Suppressor macrophage treated with lipopolysaccharide for 4 hours (primary cell): Measurements from ENCODE around the gene ARHGAP15.
A peak's percentile ranks its signal among the peaks of the same experiment; 100 is the strongest.

Experiments used
- DNase-seq: peaks from one replicate; pipeline ENCODE4 v3.0.0-alpha.2; 2020

The ARHGAP15 gene

GRCh38 chr2:143702931-143703330, 573.7 kb downstream of the ARHGAP15 start:
- DNase-seq = no peak

GRCh38 chr2:143704451-143705106, 575.4 kb downstream of the ARHGAP15 start:
- peak; percentile 6 for DNase-seq

GRCh38 chr2:143705108-143705707, 576.0 kb downstream of the ARHGAP15 start:
- DNase-seq = peak; percentile 83

GRCh38 chr2:143706354-143706753, 577.1 kb downstream of the ARHGAP15 start:
- no peak for DNase-seq

- DNase-seq = no peak
Observed at GRCh38 chr2:143708682-143709081, 579.5 kb downstream of the ARHGAP15 start.

- no peak for DNase-seq
Observed at GRCh38 chr2:143710196-143710595, 581.0 kb downstream of the ARHGAP15 start.

- no peak for DNase-seq
Observed at GRCh38 chr2:143710879-143711278, 581.7 kb downstream of the ARHGAP15 start.

GRCh38 chr2:143716522-143716921, 587.3 kb downstream of the ARHGAP15 start:
- DNase-seq = no peak

GRCh38 chr2:143717053-143717452, 587.8 kb downstream of the ARHGAP15 start:
- no peak for DNase-seq

GRCh38 chr2:143717536-143718168, 588.4 kb downstream of the ARHGAP15 start:
- no peak for DNase-seq

GRCh38 chr2:143718745-143719144, 589.5 kb downstream of the ARHGAP15 start:
- no peak for DNase-seq

GRCh38 chr2:143719406-143719805, 590.2 kb downstream of the ARHGAP15 start:
- no peak for DNase-seq

GRCh38 chr2:143720095-143720664, 591.0 kb downstream of the ARHGAP15 start:
- no peak for DNase-seq

- no peak for DNase-seq
Observed at GRCh38 chr2:143725400-143725799, 596.2 kb downstream of the ARHGAP15 start.

GRCh38 chr2:143726151-143726845, 597.1 kb downstream of the ARHGAP15 start:
- DNase-seq = no peak

GRCh38 chr2:143728498-143728897, 599.3 kb downstream of the ARHGAP15 start:
- no peak for DNase-seq

- DNase-seq = peak; percentile 15
Observed at GRCh38 chr2:143729296-143729814, 600.1 kb downstream of the ARHGAP15 start.

- peak; percentile 79 for DNase-seq
Observed at GRCh38 chr2:143730155-143730952, 601.1 kb downstream of the ARHGAP15 start.

GRCh38 chr2:143730953-143731260, 601.7 kb downstream of the ARHGAP15 start:
- DNase-seq = peak; percentile 48

GRCh38 chr2:143732076-143732475, 602.9 kb downstream of the ARHGAP15 start:
- DNase-seq = no peak

GRCh38 chr2:143732871-143733270, 603.7 kb downstream of the ARHGAP15 start:
- peak; percentile 39 for DNase-seq

GRCh38 chr2:143734507-143734906, 605.3 kb downstream of the ARHGAP15 start:
- no peak for DNase-seq
